ENCODE measurements around the gene AP3D1. TPM values are rescaled to one million over a fixed set of nuclear protein-coding genes. Genes with fewer than 3 reads are reported as not detected.
A peak's percentile ranks its signal among the peaks of the same experiment; 100 is the strongest.

The AP3D1 gene
- total and polyA plus RNA-seq, 7 donors: 51.5 to 120 (median 81.3) TPM

GRCh38 chr19:2084993-2085720 is 66.2 kb downstream of the AP3D1 start:
- DNase-seq (peak; percentile 65 to 78), ATAC-seq (peak in 2 of 4 donors; percentile 9 to 11)
- no peak for TF ChIP-seq CTCF (IDR thresholded peaks at IDR 0.05)
- H3K9me3 ChIP-seq: no peaks in the 10 kb centered on the region
- intact Hi-C loops (cut with DNase I): no loop called here
- H3K4me3 ChIP-seq: no peak overlapping the region
- no peaks in the 10 kb centered on the region for H3K27me3 ChIP-seq (ENCODE audit: insufficient read depth in 3 of 3, low read length in 2 of 3)
- peak overlapping the region; percentile 2 for H3K27ac ChIP-seq
- 76 to 84% (median 77%) methylated on average over 28 of the region's 28 CpGs for WGBS, 3 donors
- H3K4me1 ChIP-seq: peaks cover 13% of the 10 kb centered on the region
- peaks cover 0 to 26% of the 10 kb centered on the region in 2 donors for H3K36me3 ChIP-seq (ENCODE audit: insufficient read depth in 1 of 2, low read depth in 1 of 2)

GRCh38 chr19:2083174-2083854 is 68.1 kb downstream of the AP3D1 start:
- H3K9me3 ChIP-seq: no peaks in the 10 kb centered on the region
- intact Hi-C loops (cut with DNase I): no loop called here
- peaks cover 7% of the 10 kb centered on the region for H3K4me1 ChIP-seq
- peak overlapping the region; percentile 12 for H3K4me3 ChIP-seq
- WGBS, 3 donors: 73 to 78% (median 76%) methylated on average over 16 to 20 of the region's 20 CpGs
- H3K27ac ChIP-seq: no peak overlapping the region
- no peaks in the 10 kb centered on the region for H3K27me3 ChIP-seq (ENCODE audit: insufficient read depth in 3 of 3, low read length in 2 of 3)
- DNase-seq (peak in 1 of 2 donors; percentile 58), ATAC-seq (no peak)
- peaks cover 0 to 44% of the 10 kb centered on the region in 2 donors for H3K36me3 ChIP-seq (ENCODE audit: insufficient read depth in 1 of 2, low read depth in 1 of 2)
- TF ChIP-seq CTCF (IDR thresholded peaks at IDR 0.05): no peak

GRCh38 chr19:2081873-2082810 is 69.2 kb downstream of the AP3D1 start:
- no peak overlapping the region for H3K4me3 ChIP-seq
- H3K4me1 ChIP-seq: peaks cover 5% of the 10 kb centered on the region
- DNase-seq (peak in 1 of 2 donors; percentile 62), ATAC-seq (no peak)
- intact Hi-C loops (cut with DNase I): no loop called here
- 85 to 91% (median 88%) methylated on average over 30 of the region's 30 CpGs for WGBS, 3 donors
- H3K9me3 ChIP-seq: no peaks in the 10 kb centered on the region
- peaks cover 0 to 56% of the 10 kb centered on the region in 2 donors for H3K36me3 ChIP-seq (ENCODE audit: insufficient read depth in 1 of 2, low read depth in 1 of 2)
- peak overlapping the region; percentile 23 for H3K27ac ChIP-seq
- no peaks in the 10 kb centered on the region for H3K27me3 ChIP-seq (ENCODE audit: insufficient read depth in 3 of 3, low read length in 2 of 3)
- no peak for TF ChIP-seq CTCF (IDR thresholded peaks at IDR 0.05)

GRCh38 chr19:2080336-2080988 is 70.9 kb downstream of the AP3D1 start:
- no peak for ATAC-seq
- WGBS, 3 donors: 78 to 89% (median 84%) methylated on average over 23 of the region's 23 CpGs
- TF ChIP-seq CTCF (IDR thresholded peaks at IDR 0.05): no peak

More at GRCh38 chr19:2080336-2080988, 70.9 kb downstream of the AP3D1 start:
- H3K27me3 ChIP-seq (ENCODE audit: insufficient read depth in 3 of 3, low read length in 2 of 3): no peaks in the 10 kb centered on the region
- H3K27ac ChIP-seq: no peak overlapping the region
- peaks cover 2 to 72% of the 10 kb centered on the region in 2 donors for H3K36me3 ChIP-seq (ENCODE audit: insufficient read depth in 1 of 2, low read depth in 1 of 2)
- no peak for DNase-seq
- no peak overlapping the region for H3K4me3 ChIP-seq
- no peaks in the 10 kb centered on the region for H3K4me1 ChIP-seq
- H3K9me3 ChIP-seq: no peaks in the 10 kb centered on the region
- intact Hi-C loops (cut with DNase I): no loop called here
